ENCODE data around the gene CRTC3.

GRCh38 chr15:90563463-90563862 is 33.7 kb downstream of the CRTC3 start:
- TF ChIP-seq CTCF (IDR thresholded peaks at IDR 0.05), result no peak
- TF ChIP-seq POLR2A (IDR thresholded peaks at IDR 0.05), result no peak

Measured in testis (tissue), 2 donors.